DMS153 (cell line): ENCODE measurements around the gene PCDHGA9.
"Not testable (repeated sequence)": the region's sequence is repeated elsewhere in the genome, so short reads cannot be mapped to it uniquely, and the experiment has no call there.

Experiments used
- DNase-seq: peaks from one replicate; lab custom pipeline; 2025; lab: John Stamatoyannopoulos, UW

Gene PCDHGA9

DNA sequence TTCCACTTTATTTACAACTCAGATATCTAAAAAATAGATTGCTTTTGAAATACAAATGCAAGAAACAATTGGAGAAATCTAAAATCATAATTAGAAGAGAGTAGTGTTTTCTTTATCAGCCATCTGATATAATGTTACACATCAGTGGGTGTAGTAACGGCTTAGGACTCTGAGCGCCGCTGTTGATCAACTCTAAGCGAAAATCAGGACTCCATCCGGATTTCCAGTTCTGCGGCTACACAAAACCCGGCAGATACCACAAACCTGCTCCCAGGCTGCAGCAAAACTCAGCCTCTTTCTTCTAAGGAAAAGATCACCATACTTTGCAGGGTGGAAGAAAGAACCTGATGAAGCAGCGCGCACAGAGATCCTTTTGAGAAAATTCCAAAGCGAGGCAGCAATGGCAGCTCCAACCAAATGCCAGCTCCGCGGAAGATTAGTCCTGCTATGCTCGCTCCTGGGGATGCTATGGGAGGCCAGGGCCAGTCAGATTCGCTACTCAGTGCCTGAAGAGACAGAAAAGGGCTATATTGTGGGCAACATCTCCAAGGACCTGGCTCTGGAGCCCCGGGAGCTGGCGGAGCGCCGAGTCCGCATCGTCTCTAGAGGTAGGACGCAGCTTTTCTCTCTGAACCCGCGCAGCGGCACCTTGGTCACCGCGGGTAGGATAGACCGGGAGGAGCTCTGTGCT, at the start of gene PCDHGA9:
Gene PCDHGA9 (plus strand): TSS at position 226 of the 691 bp plus-strand sequence. CDS start 175 bp downstream, at position 401.
- DNase-seq, result no peak

- DNase-seq, result no peak
These were observed 47.6 kb upstream of the PCDHGA9 start, which contains the start of gene PCDHGA4 for GRCh38 chr5:141354900-141355469. Gene PCDHGA4 (plus strand): TSS chr5:141355021. CDS start chr5:141355108, 87 bp downstream.

GRCh38 chr5:141355641-141356040, 46.9 kb upstream of the PCDHGA9 start:
- DNase-seq, result no peak

- DNase-seq, result no peak
These were observed 46.4 kb upstream of the PCDHGA9 start for GRCh38 chr5:141356133-141356532.

DNA sequence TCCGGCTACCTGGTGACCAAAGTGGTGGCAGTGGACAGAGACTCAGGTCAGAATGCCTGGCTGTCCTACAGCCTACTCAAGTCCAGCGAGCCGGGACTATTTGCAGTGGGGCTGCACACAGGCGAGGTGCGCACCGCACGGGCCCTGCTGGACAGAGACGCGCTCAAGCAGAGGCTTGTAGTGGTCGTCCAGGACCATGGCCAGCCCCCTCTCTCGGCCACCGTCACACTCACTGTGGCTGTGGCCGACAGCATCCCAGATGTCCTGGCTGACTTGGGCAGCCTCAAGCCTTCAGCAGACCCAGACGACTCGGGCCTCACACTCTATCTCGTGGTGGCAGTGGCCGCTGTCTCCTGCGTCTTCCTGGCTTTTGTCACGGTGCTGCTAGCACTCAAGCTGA, 45.6 kb upstream of the PCDHGA9 start:
- no peak for DNase-seq

DNA sequence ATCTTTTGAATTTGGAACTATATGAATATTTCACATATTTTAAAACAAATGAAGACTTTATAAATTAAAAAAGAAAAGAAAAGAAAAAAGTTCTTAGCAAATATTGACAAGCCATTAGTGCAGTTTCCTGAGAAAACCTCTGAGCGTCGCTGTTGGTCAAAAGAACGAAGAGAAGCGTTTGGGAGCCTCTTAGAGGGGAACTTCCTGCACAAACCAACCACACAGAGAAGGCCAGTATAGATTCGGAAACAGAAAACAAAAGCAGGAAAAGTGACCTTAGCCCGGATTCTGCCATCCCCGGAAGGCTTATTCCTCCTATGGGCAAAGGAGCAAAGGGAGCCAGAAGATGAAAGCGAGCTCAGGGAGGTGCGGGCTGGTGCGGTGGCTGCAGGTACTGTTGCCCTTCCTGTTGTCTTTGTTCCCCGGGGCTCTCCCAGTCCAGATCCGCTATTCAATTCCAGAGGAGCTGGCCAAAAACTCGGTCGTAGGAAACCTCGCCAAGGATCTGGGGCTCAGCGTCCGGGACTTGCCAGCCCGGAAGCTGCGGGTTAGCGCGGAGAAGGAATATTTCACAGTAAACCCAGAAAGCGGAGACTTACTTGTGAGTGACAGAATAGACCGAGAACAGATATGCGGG, 42.7 kb upstream of the PCDHGA9 start, which contains the start of gene PCDHGB2:
Gene PCDHGB2 (plus strand): TSS at position 205 of the 637 bp plus-strand sequence. CDS start 142 bp downstream, at position 347.
- no peak for DNase-seq

DNA sequence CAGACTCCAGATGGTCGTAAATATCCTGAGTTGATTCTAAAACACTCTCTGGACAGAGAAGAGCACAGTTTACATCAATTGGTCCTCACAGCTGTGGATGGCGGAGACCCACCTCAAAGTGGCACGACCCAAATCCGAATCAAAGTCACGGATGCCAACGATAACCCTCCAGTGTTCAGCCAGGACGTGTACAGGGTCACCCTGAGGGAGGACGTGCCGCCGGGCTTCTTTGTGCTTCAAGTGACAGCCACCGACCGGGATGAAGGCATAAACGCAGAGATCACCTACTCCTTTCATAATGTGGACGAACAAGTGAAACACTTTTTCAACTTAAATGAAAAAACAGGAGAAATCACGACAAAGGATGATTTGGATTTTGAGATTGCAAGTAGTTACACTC, 41.9 kb upstream of the PCDHGA9 start:
- DNase-seq, result no peak

- no peak for DNase-seq
These were observed 39.9 kb upstream of the PCDHGA9 start for GRCh38 chr5:141362719-141363118.

DNA sequence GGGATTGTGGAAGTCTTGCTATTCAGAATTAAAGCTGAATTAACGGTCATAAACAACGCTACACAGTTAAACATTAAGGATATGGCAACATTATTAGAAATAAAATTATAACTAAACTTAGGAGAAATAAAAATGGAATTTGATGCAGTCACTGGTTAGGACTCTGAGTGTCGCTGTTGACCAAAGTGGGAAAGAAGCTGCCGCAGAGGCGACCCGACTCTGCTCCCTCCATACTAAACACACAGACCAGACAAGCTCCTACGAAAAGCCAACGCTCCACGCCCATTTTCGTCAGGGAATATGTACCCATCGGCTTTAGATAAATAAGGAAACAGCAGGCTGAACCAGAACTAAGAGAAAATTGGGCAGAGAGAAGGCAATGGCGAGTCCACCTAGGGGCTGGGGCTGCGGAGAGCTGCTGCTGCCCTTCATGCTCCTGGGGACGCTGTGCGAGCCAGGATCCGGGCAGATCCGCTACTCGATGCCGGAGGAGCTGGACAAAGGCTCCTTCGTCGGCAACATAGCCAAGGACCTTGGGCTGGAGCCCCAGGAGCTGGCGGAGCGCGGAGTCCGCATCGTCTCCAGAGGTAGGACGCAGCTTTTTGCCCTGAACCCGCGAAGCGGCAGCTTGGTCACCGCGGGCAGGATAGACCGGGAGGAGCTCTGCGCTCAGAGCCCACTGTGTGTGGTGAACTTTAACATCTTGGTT, 38.5 kb upstream of the PCDHGA9 start, which contains the start of gene PCDHGA5:
Gene PCDHGA5 (plus strand): TSS at position 211 of the 709 bp plus-strand sequence. CDS start 169 bp downstream, at position 380.
- no peak for DNase-seq

- DNase-seq, result no peak
These were observed 36.3 kb upstream of the PCDHGA9 start for GRCh38 chr5:141366016-141366896.

- DNase-seq, result no peak
These were observed 32.4 kb upstream of the PCDHGA9 start, which contains the start of gene PCDHGB3 for GRCh38 chr5:141369994-141370848. Gene PCDHGB3 (plus strand): TSS chr5:141370242. CDS start chr5:141370395, 153 bp downstream.

DNA sequence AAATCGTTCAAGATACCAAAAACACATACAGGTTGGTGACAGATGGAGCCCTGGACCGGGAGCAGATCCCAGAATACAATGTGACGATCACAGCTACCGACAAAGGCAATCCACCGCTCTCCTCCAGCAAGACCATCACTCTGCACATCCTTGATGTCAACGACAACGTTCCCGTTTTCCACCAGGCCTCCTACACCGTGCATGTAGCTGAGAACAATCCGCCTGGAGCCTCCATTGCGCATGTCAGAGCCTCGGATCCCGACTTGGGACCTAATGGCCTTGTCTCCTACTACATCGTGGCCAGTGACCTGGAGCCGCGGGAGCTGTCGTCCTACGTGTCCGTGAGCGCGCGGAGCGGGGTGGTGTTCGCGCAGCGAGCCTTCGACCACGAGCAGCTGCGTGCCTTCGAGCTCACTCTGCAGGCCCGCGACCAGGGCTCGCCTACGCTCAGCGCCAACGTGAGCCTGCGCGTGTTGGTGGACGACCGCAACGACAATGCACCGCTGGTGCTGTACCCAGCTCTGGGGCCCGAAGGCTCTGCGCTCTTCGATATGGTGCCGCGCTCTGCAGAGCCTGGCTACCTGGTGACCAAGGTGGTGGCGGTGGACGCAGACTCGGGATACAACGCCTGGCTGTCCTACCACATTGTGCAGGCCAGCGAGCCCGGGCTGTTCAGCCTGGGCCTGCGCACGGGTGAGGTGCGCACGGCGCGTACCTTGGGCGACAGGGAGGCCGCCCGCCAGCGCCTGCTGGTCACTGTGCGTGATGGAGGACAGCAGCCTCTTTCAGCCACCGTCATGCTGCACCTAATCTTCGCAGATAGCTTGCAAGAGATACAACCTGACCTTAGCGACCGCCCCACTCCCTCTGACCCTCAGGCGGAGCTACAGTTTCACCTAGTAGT, 30.8 kb upstream of the PCDHGA9 start:
- DNase-seq, result no peak

DNA sequence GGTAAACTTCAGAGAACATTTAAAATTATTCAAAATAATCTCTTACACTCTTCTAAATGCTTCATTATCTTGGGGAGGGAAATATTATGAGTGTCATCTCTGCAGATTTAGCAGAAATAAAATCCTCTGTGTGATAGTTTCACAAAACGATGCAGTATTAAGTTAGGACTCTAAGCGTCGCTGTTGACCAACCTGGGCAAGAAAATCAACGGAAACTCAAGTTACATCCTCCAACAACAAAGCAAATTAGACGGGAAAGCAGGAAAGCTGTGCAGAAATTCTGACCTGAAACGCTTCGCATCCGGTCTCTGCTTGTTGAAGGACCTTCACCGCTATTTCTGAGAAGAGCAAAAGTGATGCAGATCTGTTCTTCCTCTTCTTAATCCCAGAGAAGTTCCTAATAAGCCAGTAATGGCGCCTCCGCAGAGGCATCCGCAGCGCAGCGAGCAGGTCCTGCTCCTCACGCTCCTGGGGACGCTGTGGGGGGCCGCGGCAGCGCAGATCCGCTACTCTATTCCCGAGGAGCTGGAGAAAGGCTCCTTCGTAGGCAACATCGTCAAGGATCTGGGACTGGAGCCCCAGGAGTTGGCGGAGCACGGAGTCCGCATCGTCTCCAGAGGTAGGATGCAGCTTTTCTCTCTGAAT, 28.8 kb upstream of the PCDHGA9 start, which contains the start of gene PCDHGA6:
Gene PCDHGA6 (plus strand): TSS at position 219 of the 645 bp plus-strand sequence. CDS start 193 bp downstream, at position 412.
- no peak for DNase-seq

GRCh38 chr5:141374627-141375026, 28.0 kb upstream of the PCDHGA9 start:
- no peak for DNase-seq

GRCh38 chr5:141375444-141376155, 27.0 kb upstream of the PCDHGA9 start:
- not testable (repeated sequence) for DNase-seq

GRCh38 chr5:141382469-141383294, 19.9 kb upstream of the PCDHGA9 start, which contains the start of gene PCDHGA7:
Gene PCDHGA7 (plus strand): TSS chr5:141382742. CDS start chr5:141382900, 158 bp downstream.
- DNase-seq, result no peak

DNA sequence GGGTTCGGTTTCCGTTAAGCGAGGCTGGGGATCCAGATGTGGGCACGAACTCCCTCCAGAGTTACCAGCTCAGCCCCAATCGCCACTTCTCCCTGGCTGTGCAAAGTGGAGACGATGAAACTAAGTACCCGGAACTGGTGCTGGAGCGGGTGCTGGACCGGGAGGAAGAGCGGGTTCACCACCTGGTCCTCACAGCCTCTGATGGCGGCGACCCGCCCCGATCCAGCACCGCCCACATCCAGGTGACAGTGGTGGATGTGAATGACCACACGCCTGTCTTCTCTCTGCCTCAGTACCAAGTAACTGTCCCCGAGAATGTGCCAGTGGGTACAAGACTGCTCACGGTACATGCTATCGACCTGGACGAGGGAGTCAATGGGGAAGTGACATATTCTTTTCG, 19.2 kb upstream of the PCDHGA9 start:
- DNase-seq, result no peak
